Measurements from ENCODE around the gene UBE3C.

The UBE3C gene

GRCh38 chr7:157133304-157133703 is 5.4 kb upstream of the UBE3C start:
- Histone ChIP-seq H3K27me3 (ENCODE audit: control insufficient read depth in 3 of 3, insufficient read depth in 3 of 3, low read depth in 1 of 3, low read length in 3 of 3) (peaks cover 0 to 8% (median 0%) of the 10 kb centered on the region in 3 experiments), H3K9ac (ENCODE audit: low read depth, low read length, poor library complexity) (no peak overlapping the region), H3K14ac (ENCODE audit: low read length) (no peak overlapping the region), H3K27ac (replicated peaks; ENCODE audit: low read length) (no peak overlapping the region), H3K23ac (ENCODE audit: low read depth, low read length, poor library complexity) (no peak overlapping the region), H4K91ac (ENCODE audit: low read depth, low read length, poor library complexity) (no peak overlapping the region), H2BK15ac (ENCODE audit: low read length) (no peak overlapping the region), H3K9me3 (replicated peaks in 1 of 2; ENCODE audit: control insufficient read depth in 2 of 2, insufficient read depth in 1 of 2, low read depth in 1 of 2, low read length in 2 of 2) (no peaks in the 10 kb centered on the region), H3K79me1 (ENCODE audit: low read depth, low read length) (no peaks in the 10 kb centered on the region), H2AFZ (ENCODE audit: low read length) (no peak overlapping the region), H4K8ac (ENCODE audit: low read depth, low read length) (no peak overlapping the region), H3K18ac (ENCODE audit: low read length) (no peak overlapping the region), H2BK12ac (ENCODE audit: low read length) (no peak overlapping the region), H3K4me3 (ENCODE audit: low read length in 2 of 2) (no peak overlapping the region), H2AK5ac (ENCODE audit: low read depth, low read length) (no peak overlapping the region), H3K4me2 (ENCODE audit: insufficient read depth, low read length, poor library complexity, severe bottlenecking) (no peak overlapping the region), H2BK120ac (ENCODE audit: low read depth, low read length) (no peak overlapping the region), H3K36me3 (replicated peaks in 1 of 2; ENCODE audit: control insufficient read depth in 2 of 2, insufficient read depth in 2 of 2, low read length in 2 of 2) (no peaks in the 10 kb centered on the region), H3K4me1 (ENCODE audit: control insufficient read depth in 2 of 2, insufficient read depth in 1 of 2, low read depth in 1 of 2, low read length in 2 of 2) (no peaks in the 10 kb centered on the region), H3K4ac (ENCODE audit: low read length) (no peak overlapping the region), H2BK5ac (ENCODE audit: low read length) (no peak overlapping the region)
- WGBS, 2 donors (ENCODE audit: extremely low coverage in 2 of 2, insufficient read length in 2 of 2, insufficient replicate concordance in 1 of 2) = no CpG with 5 or more reads among the region's 2 CpGs
- no peak for DNase-seq (ENCODE audit: low spot score)

- H3K4me2 ChIP-seq (ENCODE audit: insufficient read depth, low read length, poor library complexity, severe bottlenecking) = no peak overlapping the region
- H3K4me1 ChIP-seq (ENCODE audit: control insufficient read depth in 2 of 2, insufficient read depth in 1 of 2, low read depth in 1 of 2, low read length in 2 of 2) = peaks cover 6 to 9% of the 10 kb centered on the region in 2 donors
- no peak overlapping the region for H2BK12ac ChIP-seq (ENCODE audit: low read length)
- H3K27ac ChIP-seq (replicated peaks; ENCODE audit: low read length) = no peak overlapping the region
- H3K9me3 ChIP-seq (replicated peaks in 1 of 2; ENCODE audit: control insufficient read depth in 2 of 2, insufficient read depth in 1 of 2, low read depth in 1 of 2, low read length in 2 of 2) = no peaks in the 10 kb centered on the region
- H3K18ac ChIP-seq (ENCODE audit: low read length) = no peak overlapping the region
- no peak overlapping the region for H4K8ac ChIP-seq (ENCODE audit: low read depth, low read length)
- peaks cover 8 to 13% of the 10 kb centered on the region in 2 donors for H3K36me3 ChIP-seq (replicated peaks in 1 of 2; ENCODE audit: control insufficient read depth in 2 of 2, insufficient read depth in 2 of 2, low read length in 2 of 2)
- no peak overlapping the region for H3K23ac ChIP-seq (ENCODE audit: low read depth, low read length, poor library complexity)
- H4K91ac ChIP-seq (ENCODE audit: low read depth, low read length, poor library complexity) = no peak overlapping the region
- H3K4me3 ChIP-seq (ENCODE audit: low read length in 2 of 2) = no peak overlapping the region
- H2BK120ac ChIP-seq (ENCODE audit: low read depth, low read length) = no peak overlapping the region
- peaks cover 14% of the 10 kb centered on the region for H3K79me1 ChIP-seq (ENCODE audit: low read depth, low read length)
- no peak overlapping the region for H3K4ac ChIP-seq (ENCODE audit: low read length)
- WGBS, 2 donors (ENCODE audit: extremely low coverage in 2 of 2, insufficient read length in 2 of 2, insufficient replicate concordance in 1 of 2) = no CpG with 5 or more reads among the region's 4 CpGs
- no peak overlapping the region for H3K9ac ChIP-seq (ENCODE audit: low read depth, low read length, poor library complexity)
- H2BK5ac ChIP-seq (ENCODE audit: low read length) = no peak overlapping the region
- H3K27me3 ChIP-seq (ENCODE audit: control insufficient read depth in 3 of 3, insufficient read depth in 3 of 3, low read depth in 1 of 3, low read length in 3 of 3) = peaks cover 0 to 2% (median 0%) of the 10 kb centered on the region in 3 experiments
- H2AK5ac ChIP-seq (ENCODE audit: low read depth, low read length) = no peak overlapping the region
- no peak overlapping the region for H3K14ac ChIP-seq (ENCODE audit: low read length)
- peak overlapping the region; percentile 2 for H2AFZ ChIP-seq (ENCODE audit: low read length)
- DNase-seq (ENCODE audit: low spot score) = no peak
- H2BK15ac ChIP-seq (ENCODE audit: low read length) = no peak overlapping the region
Observed at GRCh38 chr7:157136372-157136771, 2.4 kb upstream of the UBE3C start.

GRCh38 chr7:157138101-157138423 is 664 bp upstream of the UBE3C start:
- peak overlapping the region; percentile 86 for H3K27ac ChIP-seq (replicated peaks; ENCODE audit: low read length)
- no CpG with 5 or more reads among the region's 5 CpGs for WGBS, 2 donors (ENCODE audit: extremely low coverage in 2 of 2, insufficient read length in 2 of 2, insufficient replicate concordance in 1 of 2)

DNA sequence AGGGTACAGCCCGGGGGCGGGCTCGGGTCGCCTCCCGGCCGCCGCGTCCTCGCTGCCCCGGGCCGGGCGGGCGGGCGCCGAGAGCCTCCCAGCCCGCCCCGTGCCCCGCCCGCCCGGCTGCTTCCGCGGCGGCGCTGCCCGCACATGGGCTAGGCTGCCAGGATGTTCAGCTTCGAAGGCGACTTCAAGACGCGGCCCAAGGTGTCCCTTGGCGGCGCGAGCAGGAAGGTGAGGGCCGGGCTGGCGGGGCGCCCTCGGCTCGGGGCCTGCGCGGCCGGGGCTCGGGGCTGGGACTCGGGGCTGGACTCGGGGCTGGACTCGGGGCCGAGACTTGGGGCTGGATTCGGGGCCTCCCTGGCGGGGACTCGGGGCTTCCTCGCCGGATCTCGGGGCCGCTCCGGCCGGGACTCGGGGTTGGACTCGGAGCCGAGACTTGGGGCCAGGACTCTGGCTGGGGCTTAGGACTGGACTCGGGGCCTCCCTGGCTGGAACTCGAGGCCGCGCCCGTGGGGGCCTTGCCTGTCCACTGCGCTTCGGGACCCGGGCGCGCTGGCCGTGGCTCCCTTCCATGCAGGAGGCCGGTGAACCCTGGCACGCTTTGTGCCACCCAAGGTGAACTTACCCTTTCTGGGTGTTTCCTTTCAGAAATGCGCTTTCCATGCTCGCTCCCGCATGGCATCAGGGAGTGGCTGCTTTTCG is 534 bp downstream of the UBE3C start:
- H3K18ac ChIP-seq (ENCODE audit: low read length) = peak overlapping the region; percentile 85
- H2AFZ ChIP-seq (ENCODE audit: low read length) = peak overlapping the region; percentile 82
- H3K36me3 ChIP-seq (replicated peaks in 1 of 2; ENCODE audit: control insufficient read depth in 2 of 2, insufficient read depth in 2 of 2, low read length in 2 of 2) = peaks cover 22 to 39% of the 10 kb centered on the region in 2 donors
- peak overlapping the region; percentile 89 for H3K27ac ChIP-seq (replicated peaks; ENCODE audit: low read length)
- peak overlapping the region; percentile 33 for H2AK5ac ChIP-seq (ENCODE audit: low read depth, low read length)
- no peak overlapping the region for H2BK15ac ChIP-seq (ENCODE audit: low read length)
- H3K4ac ChIP-seq (ENCODE audit: low read length) = no peak overlapping the region
- DNase-seq (ENCODE audit: low spot score) = peak; percentile 15
- no peak overlapping the region for H4K8ac ChIP-seq (ENCODE audit: low read depth, low read length)
- no CpG with 5 or more reads among the region's 74 CpGs for WGBS, 2 donors (ENCODE audit: extremely low coverage in 2 of 2, insufficient read length in 2 of 2, insufficient replicate concordance in 1 of 2)
- peak overlapping the region; percentile 93 for H3K23ac ChIP-seq (ENCODE audit: low read depth, low read length, poor library complexity)
- no peak overlapping the region for H2BK120ac ChIP-seq (ENCODE audit: low read depth, low read length)
- H3K4me2 ChIP-seq (ENCODE audit: insufficient read depth, low read length, poor library complexity, severe bottlenecking) = peak overlapping the region; percentile 97
- peaks cover 6 to 9% of the 10 kb centered on the region in 2 donors for H3K4me1 ChIP-seq (ENCODE audit: control insufficient read depth in 2 of 2, insufficient read depth in 1 of 2, low read depth in 1 of 2, low read length in 2 of 2)
- no peak overlapping the region for H4K91ac ChIP-seq (ENCODE audit: low read depth, low read length, poor library complexity)
- no peaks in the 10 kb centered on the region for H3K27me3 ChIP-seq (ENCODE audit: control insufficient read depth in 3 of 3, insufficient read depth in 3 of 3, low read depth in 1 of 3, low read length in 3 of 3)
- no peak overlapping the region for H2BK5ac ChIP-seq (ENCODE audit: low read length)
- H2BK12ac ChIP-seq (ENCODE audit: low read length) = no peak overlapping the region
- peak overlapping the region; percentile 69 to 86 for H3K4me3 ChIP-seq (ENCODE audit: low read length in 2 of 2)
- H3K9me3 ChIP-seq (replicated peaks in 1 of 2; ENCODE audit: control insufficient read depth in 2 of 2, insufficient read depth in 1 of 2, low read depth in 1 of 2, low read length in 2 of 2) = no peaks in the 10 kb centered on the region
- no peak overlapping the region for H3K14ac ChIP-seq (ENCODE audit: low read length)
- H3K79me1 ChIP-seq (ENCODE audit: low read depth, low read length) = peaks cover 25% of the 10 kb centered on the region
- peak overlapping the region; percentile 96 for H3K9ac ChIP-seq (ENCODE audit: low read depth, low read length, poor library complexity)

More at GRCh38 chr7:157138101-157138423, 664 bp upstream of the UBE3C start:
- H4K8ac ChIP-seq (ENCODE audit: low read depth, low read length) = peak overlapping the region; percentile 48
- H3K18ac ChIP-seq (ENCODE audit: low read length) = peak overlapping the region; percentile 95
- no peaks in the 10 kb centered on the region for H3K27me3 ChIP-seq (ENCODE audit: control insufficient read depth in 3 of 3, insufficient read depth in 3 of 3, low read depth in 1 of 3, low read length in 3 of 3)
- no peak overlapping the region for H3K14ac ChIP-seq (ENCODE audit: low read length)
- peaks cover 16 to 29% of the 10 kb centered on the region in 2 donors for H3K36me3 ChIP-seq (replicated peaks in 1 of 2; ENCODE audit: control insufficient read depth in 2 of 2, insufficient read depth in 2 of 2, low read length in 2 of 2)
- peak overlapping the region; percentile 93 for H3K23ac ChIP-seq (ENCODE audit: low read depth, low read length, poor library complexity)
- H2AFZ ChIP-seq (ENCODE audit: low read length) = peak overlapping the region; percentile 98
- DNase-seq (ENCODE audit: low spot score) = no peak
- no peak overlapping the region for H2BK120ac ChIP-seq (ENCODE audit: low read depth, low read length)
- no peak overlapping the region for H3K4ac ChIP-seq (ENCODE audit: low read length)
- no peak overlapping the region for H4K91ac ChIP-seq (ENCODE audit: low read depth, low read length, poor library complexity)
- H2BK15ac ChIP-seq (ENCODE audit: low read length) = no peak overlapping the region
- peak overlapping the region; percentile 69 for H3K4me2 ChIP-seq (ENCODE audit: insufficient read depth, low read length, poor library complexity, severe bottlenecking)
- H3K9ac ChIP-seq (ENCODE audit: low read depth, low read length, poor library complexity) = peak overlapping the region; percentile 91
- H3K79me1 ChIP-seq (ENCODE audit: low read depth, low read length) = peaks cover 19% of the 10 kb centered on the region
- H2AK5ac ChIP-seq (ENCODE audit: low read depth, low read length) = no peak overlapping the region
- H3K4me1 ChIP-seq (ENCODE audit: control insufficient read depth in 2 of 2, insufficient read depth in 1 of 2, low read depth in 1 of 2, low read length in 2 of 2) = peaks cover 6 to 9% of the 10 kb centered on the region in 2 donors
- H2BK5ac ChIP-seq (ENCODE audit: low read length) = peak overlapping the region; percentile 66
- H3K4me3 ChIP-seq (ENCODE audit: low read length in 2 of 2) = peak overlapping the region; percentile 69 to 78
- H3K9me3 ChIP-seq (replicated peaks in 1 of 2; ENCODE audit: control insufficient read depth in 2 of 2, insufficient read depth in 1 of 2, low read depth in 1 of 2, low read length in 2 of 2) = no peaks in the 10 kb centered on the region
- H2BK12ac ChIP-seq (ENCODE audit: low read length) = no peak overlapping the region
